H1 (cell line): Measurements from ENCODE around the gene RPS18. TPM values are rescaled to one million over a fixed set of nuclear protein-coding genes. Genes with fewer than 3 reads are reported as not detected.

Experiments used
- CTCF ChIA-PET: fragments of 300-600 bp; sonication (Branson Sonifier 250); formaldehyde crosslinking; loops from one replicate; lab custom pipeline; 2021; ENCODE audit not compliant: partially characterized antibody; lab: Charles Lee
- POLR2A ChIA-PET: fragments of 300-600 bp; sonication (Branson Sonifier 250); formaldehyde crosslinking; loops from one replicate; lab custom pipeline; 2021; ENCODE audit warnings: inconsistent platforms; ENCODE audit not compliant: partially characterized antibody; lab: Charles Lee
- DNase-seq, 2 experiments: peaks; one replicate each; pipeline versions ENCODE4 v3.0.0 to v3.0.0-alpha.2; 2010 to 2022; ENCODE audit warnings: low spot score in 2 of 2, low read depth in 1 of 2, mixed read lengths in 1 of 2
- FAIRE-seq: peaks from 2 replicates; lab custom pipeline; 2011; peaks lifted over from hg19 to GRCh38; lab: Jason Lieb, UNC
- H2AFZ ChIP-seq: 2 replicates; pipeline ENCODE4 v1.8.1; 2012; ENCODE audit warnings: low read length, inconsistent platforms
- H2AK5ac ChIP-seq: 2 replicates; pipeline ENCODE4 v1.6.1; 2013; ENCODE audit warnings: low read depth, low read length
- H2BK120ac ChIP-seq: replicated peaks from 2 replicates; pipeline ENCODE3; 2013; ENCODE audit warnings: low read depth, low read length, inconsistent platforms
- H2BK12ac ChIP-seq: 2 replicates; pipeline ENCODE4 v1.6.1; 2013; ENCODE audit warnings: low read depth, low read length
- H2BK15ac ChIP-seq: 2 replicates; pipeline ENCODE4 v1.6.1; 2013; ENCODE audit warnings: low read length
- H2BK20ac ChIP-seq: 2 replicates; pipeline ENCODE4 v1.6.1; 2013; ENCODE audit warnings: low read length
- H2BK5ac ChIP-seq: 2 replicates; pipeline ENCODE4 v1.6.1; 2013; ENCODE audit warnings: low read depth, low read length
- H3K14ac ChIP-seq: 2 replicates; pipeline ENCODE4 v1.6.1; 2013; ENCODE audit warnings: inconsistent platforms; ENCODE audit not compliant: insufficient read length
- H3K18ac ChIP-seq: 2 replicates; pipeline ENCODE4 v1.6.1; 2013; ENCODE audit warnings: low read length; ENCODE audit errors: extremely low read depth
- H3K23ac ChIP-seq: 2 replicates; pipeline ENCODE4 v1.6.1; 2013; ENCODE audit warnings: inconsistent platforms; ENCODE audit not compliant: insufficient read length
- H3K23me2 ChIP-seq: 2 replicates; pipeline ENCODE4 v1.6.1; 2013; ENCODE audit warnings: low read depth, low read length
- H3K27ac ChIP-seq: 2 replicates; pipeline ENCODE4 v1.6.1; 2011; ENCODE audit warnings: low read depth, low read length, inconsistent platforms
- H3K27me3 ChIP-seq, 4 experiments: replicated peaks in 1 of 4; 1 replicate in 1 of 4; 2 replicates in 3 of 4; pipeline versions ENCODE4 v1.6.1 to v1.8.1; 2011 to 2013; ENCODE audit warnings: low read length in 3 of 4, mild to moderate bottlenecking in 3 of 4, inconsistent platforms in 2 of 4, mixed read lengths in 2 of 4, moderate library complexity in 1 of 4; ENCODE audit not compliant: control insufficient read depth in 3 of 4, insufficient read depth in 3 of 4; ENCODE audit errors: extremely low read depth in 1 of 4
- H3K36me3 ChIP-seq, 4 experiments: 2 replicates each; pipeline versions ENCODE4 v1.6.1 to v1.8.1; 2011 to 2013; ENCODE audit warnings: mild to moderate bottlenecking in 4 of 4, low read length in 3 of 4, moderate library complexity in 2 of 4, control low read depth in 1 of 4, inconsistent platforms in 1 of 4; ENCODE audit not compliant: insufficient read depth in 4 of 4, control insufficient read depth in 2 of 4
- H3K4ac ChIP-seq: replicated peaks from 2 replicates; pipeline ENCODE3; 2013; ENCODE audit warnings: low read length, low read depth, mixed read lengths, inconsistent platforms; ENCODE audit not compliant: insufficient read length
- H3K4me1 ChIP-seq, 4 experiments: replicated peaks in 1 of 4; 1 replicate in 1 of 4; 2 replicates in 3 of 4; pipeline versions ENCODE4 v1.6.1 to v1.8.1; 2011 to 2013; ENCODE audit warnings: low read length in 3 of 4, inconsistent platforms in 2 of 4, mixed read lengths in 1 of 4; ENCODE audit not compliant: insufficient read depth in 4 of 4, control insufficient read depth in 3 of 4
- H3K4me2 ChIP-seq, 2 experiments: 2 replicates each; pipeline versions ENCODE4 v1.6.1 to v1.8.1; 2011 to 2013; ENCODE audit warnings: low read depth in 2 of 2, low read length in 2 of 2, control low read depth in 1 of 2, inconsistent platforms in 1 of 2, mild to moderate bottlenecking in 1 of 2; ENCODE audit not compliant: insufficient read depth in 1 of 2
- H3K4me3 ChIP-seq, 4 experiments: fragments of 200-600, 300-600 bp in 1 of 4; sonication (generic), shearing (Covaris generic), sonication (Bioruptor Twin) in 1 of 4; 2 replicates each; pipeline versions ENCODE4 v1.5.1 to v1.8.1; 2011 to 2016; ENCODE audit warnings: low read length in 4 of 4, low read depth in 3 of 4, control low read depth in 2 of 4, inconsistent platforms in 2 of 4, mild to moderate bottlenecking in 2 of 4, mixed read lengths in 1 of 4, moderate library complexity in 1 of 4; ENCODE audit not compliant: insufficient read depth in 2 of 4; ENCODE audit errors: extremely low read depth in 1 of 4
- H3K56ac ChIP-seq: replicated peaks from 2 replicates; pipeline ENCODE3; 2013; ENCODE audit warnings: low read depth, mild to moderate bottlenecking, mixed read lengths, low read length, inconsistent platforms; ENCODE audit not compliant: insufficient read length
- H3K79me1 ChIP-seq: 2 replicates; pipeline ENCODE4 v1.6.1; 2013; ENCODE audit warnings: low read depth, low read length, control low read depth
- H3K79me2 ChIP-seq, 2 experiments: 2 replicates each; pipeline versions ENCODE4 v1.6.1 to v1.8.1; 2012 to 2013; ENCODE audit warnings: low read length in 2 of 2, mild to moderate bottlenecking in 2 of 2, inconsistent platforms in 1 of 2; ENCODE audit not compliant: insufficient read depth in 2 of 2, control insufficient read depth in 1 of 2
- H3K9ac ChIP-seq, 4 experiments: replicated peaks in 1 of 4; 1 replicate in 1 of 4; 2 replicates in 3 of 4; pipeline versions ENCODE4 v1.6.1 to v1.8.1; 2011 to 2013; ENCODE audit warnings: low read depth in 3 of 4, low read length in 3 of 4, control low read depth in 2 of 4, mild to moderate bottlenecking in 2 of 4, moderate library complexity in 2 of 4, inconsistent platforms in 1 of 4; ENCODE audit errors: extremely low read depth in 1 of 4
- H3K9me3 ChIP-seq, 2 experiments: 2 replicates each; pipeline versions ENCODE4 v1.6.1 to v1.8.1; 2012 to 2013; ENCODE audit warnings: mild to moderate bottlenecking in 2 of 2, moderate library complexity in 2 of 2, control low read depth in 1 of 2, inconsistent platforms in 1 of 2, low read depth in 1 of 2, low read length in 1 of 2, mixed read lengths in 1 of 2; ENCODE audit not compliant: insufficient read depth in 2 of 2
- H4K20me1 ChIP-seq, 2 experiments: replicated peaks in 1 of 2; 2 replicates each; pipeline versions ENCODE3 to v1.8.1; 2011 to 2013; ENCODE audit warnings: inconsistent platforms in 2 of 2, low read length in 2 of 2, mild to moderate bottlenecking in 1 of 2; ENCODE audit not compliant: insufficient read depth in 2 of 2, control insufficient read depth in 1 of 2
- H4K5ac ChIP-seq: 2 replicates; pipeline ENCODE4 v1.6.1; 2013; ENCODE audit warnings: low read length, low read depth, mixed read lengths, inconsistent platforms; ENCODE audit not compliant: insufficient read length
- H4K8ac ChIP-seq: 2 replicates; pipeline ENCODE4 v1.8.0; 2013; ENCODE audit warnings: mild to moderate bottlenecking, moderate library complexity, low read length, inconsistent platforms; ENCODE audit not compliant: insufficient read depth; ENCODE audit errors: extremely low read depth
- H4K91ac ChIP-seq: replicated peaks from 2 replicates; pipeline ENCODE3; 2013; ENCODE audit warnings: low read length, mixed read lengths, inconsistent platforms; ENCODE audit not compliant: insufficient read length
- ASH2L ChIP-seq: fragments of 200-600, 300-600 bp; sonication (generic); IDR thresholded peaks from one replicate; pipeline ENCODE4 v1.7.1; 2017; ENCODE audit warnings: low read length
- CHD2 ChIP-seq: IDR thresholded peaks from 2 replicates; pipeline ENCODE4 v1.6.1; 2012; ENCODE audit warnings: low read length, improper control_type of control experiment
- HDAC6 ChIP-seq: IDR thresholded peaks from one replicate; pipeline ENCODE4 v1.7.1; 2012; ENCODE audit warnings: low read depth, mild to moderate bottlenecking, inconsistent platforms, low read length, moderate library complexity
- RAD21 ChIP-seq, 2 experiments: IDR thresholded peaks in 1 of 2; conservative IDR thresholded peaks in 1 of 2; 2 replicates each; pipeline ENCODE4 v1.6.1; 2011; ENCODE audit warnings: low read depth in 2 of 2, low read length in 2 of 2, improper control_type of control experiment in 1 of 2, inconsistent platforms in 1 of 2, mild to moderate bottlenecking in 1 of 2, moderate library complexity in 1 of 2
- SIRT6 ChIP-seq: IDR thresholded peaks from one replicate; pipeline ENCODE4 v1.7.1; 2012; ENCODE audit warnings: low read length, inconsistent platforms
- TBP ChIP-seq: IDR thresholded peaks from 2 replicates; pipeline ENCODE4 v1.6.1; 2011; ENCODE audit warnings: low read depth, low read length, improper control_type of control experiment
- WGBS, 2 experiments: shearing (Covaris generic) in 1 of 2; methylation state at CpG; one replicate each; pipeline versions ENCODE4 v1.1.6 to v1.1.7; 2013 to 2015; ENCODE audit warnings: low lambda C conversion rate in 2 of 2, mixed read lengths in 2 of 2, inconsistent platforms in 1 of 2, low coverage in 1 of 2, missing lambda C conversion rate in 1 of 2; ENCODE audit not compliant: insufficient replicate concordance in 2 of 2, insufficient coverage in 1 of 2, insufficient read length in 1 of 2; ENCODE audit errors: extremely low coverage in 1 of 2, missing lambda C conversion rate in 1 of 2; 5-methylcytosine and 5-hydroxymethylcytosine counted together
- polyA plus RNA-seq, 7 experiments: library from polyadenylated mRNA; depleted of rRNA in 3 of 7; stranded (reverse) in 5 of 7; unstranded in 2 of 7; fragments of >200 nt in 5 of 7; fragments of 200-250 nt in 2 of 7; gene quantifications; 1 replicate in 5 of 7; 2 replicates in 1 of 7; 4 replicates in 1 of 7; pipeline versions ENCODE4 v1.2.1 to v1.2.3, GENCODE V29; 2011 to 2013; ENCODE audit warnings: missing spikeins in 2 of 7, mixed read lengths in 2 of 7
- total RNA-seq: library from RNA; stranded (reverse); fragmentation: NEBNext Ultra II Directional; extraction: Animal tissue kit (Norgen Biotek cat#: 25700); gene quantifications from 2 replicates; pipeline ENCODE4 v1.2.1, GENCODE V29; 2021
- TF ChIP-seq, protein P1 (sequence below): IDR thresholded peaks from 2 replicates; pipeline ENCODE4 v1.6.1; 2012; ENCODE audit warnings: inconsistent platforms
- TF ChIP-seq, protein P2 (sequence below), 3 experiments: IDR thresholded peaks; 1 replicate in 2 of 3; 2 replicates in 1 of 3; pipeline versions ENCODE4 v1.5.1 to v1.6.1; 2011; ENCODE audit warnings: low read length in 3 of 3, mild to moderate bottlenecking in 3 of 3, inconsistent platforms in 2 of 3, low read depth in 1 of 3, moderate library complexity in 1 of 3; ENCODE audit not compliant: insufficient read depth in 1 of 3; ENCODE audit errors: control extremely low read depth in 1 of 3

Gene RPS18
- total and polyA plus RNA-seq, 2 of the 8 experiments (the other 6 are each of a cell fraction or from before 2014, with no cell fraction given) = 2,796 to 7,099 TPM

DNA sequence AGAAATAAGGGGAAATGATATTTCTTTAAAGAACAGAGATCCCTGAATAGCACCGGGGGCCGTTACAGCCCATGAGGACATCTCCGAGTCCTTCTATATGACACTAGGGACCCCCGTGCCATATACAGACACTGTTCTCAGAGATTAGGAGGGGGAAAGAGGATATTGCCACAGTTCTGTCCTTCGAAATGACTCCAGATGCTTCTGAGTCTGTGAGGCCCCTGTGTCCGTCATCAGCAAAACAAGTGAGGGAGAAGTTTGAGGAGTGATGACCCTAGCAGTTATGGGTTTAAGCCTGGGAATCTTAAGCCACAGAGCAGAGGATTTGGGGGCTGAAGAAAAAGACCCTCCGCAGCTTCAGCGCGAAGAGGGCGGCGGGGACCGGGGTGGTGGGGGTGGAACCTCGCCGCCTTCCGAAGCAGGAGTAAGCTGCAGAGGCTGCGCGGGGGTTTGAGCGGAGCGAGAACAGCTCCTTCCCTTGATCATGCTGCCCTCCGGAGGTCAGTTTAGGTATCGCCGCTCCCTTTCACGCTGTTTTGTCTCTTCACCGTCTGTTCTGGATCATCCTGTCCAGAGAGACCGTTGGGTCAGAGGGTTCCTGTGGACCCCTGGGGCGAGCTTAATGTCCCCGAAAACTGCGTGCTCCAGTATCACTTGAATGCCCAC lies 23.8 kb upstream of the RPS18 start:
- Histone ChIP-seq H3K23me2 (peaks cover 9% of the 10 kb centered on the region; the same call in 1 of the 2 replicates), H3K14ac (no peak overlapping the region), H4K20me1 (no peaks in the 10 kb centered on the region), H3K27ac (no peak overlapping the region), H2AFZ (peak overlapping the region; percentile 54; the same call in 1 of the 2 replicates), H2AK5ac (no peak overlapping the region), H3K27me3 (peaks cover 0 to 21% (median 11%) of the 10 kb centered on the region in 4 experiments; a peak in 6 of 7 replicates), H3K79me1 (no peaks in the 10 kb centered on the region), H4K5ac (no peak overlapping the region), H2BK20ac (no peak overlapping the region), H3K4me1 (peaks cover 0 to 10% (median 7%) of the 10 kb centered on the region in 4 experiments; a peak in 4 of 7 replicates), H2BK12ac (no peak overlapping the region), H3K4ac (no peak overlapping the region), H3K23ac (no peak overlapping the region), H4K91ac (no peak overlapping the region), H2BK15ac (no peak overlapping the region), H3K9me3 (no peaks in the 10 kb centered on the region), H3K56ac (no peak overlapping the region), H2BK120ac (no peak overlapping the region), H3K4me2 (peak overlapping the region; percentile 63 to 98), H3K18ac (no peak overlapping the region), H3K36me3 (peaks cover 0 to 2% (median 0%) of the 10 kb centered on the region in 4 experiments; a peak in 1 of 8 replicates), H3K9ac (no peak overlapping the region), H3K4me3 (peak overlapping the region; percentile 5 to 70 (median 52); a peak in 7 of 8 replicates), H4K8ac (no peak overlapping the region), H2BK5ac (no peak overlapping the region), H3K79me2 (no peaks in the 10 kb centered on the region)
- DNase-seq (peak; percentile 75 to 98), FAIRE-seq (peak; percentile 28)
- ChIA-PET POLR2A (interaction anchor here (0.6 to 2.2 kb wide), 18 partner anchors 8 to 276 kb away, joined by 3 to 15 read pairs (median 5); partner anchors contain the start of genes HSD17B8, RGL2, RING1 and RPS18), CTCF (interaction anchor here (0.5 to 7.9 kb wide), 41 partner anchors 12 to 1574 kb away, joined by 3 to 107 read pairs (median 5); partner anchors contain the start of genes HSD17B8, RING1, RPS18 and VPS52)
- WGBS, 2 experiments = 9% methylated on average over 17 of the region's 28 CpGs; no CpG with 5 or more reads in 1 of the 2 experiments
- TF ChIP-seq RAD21 (IDR thresholded peaks at IDR 0.05 in 1 of 2, conservative IDR thresholded peaks at IDR 0.05 in 1 of 2; ENCODE audit: low read depth in 2 of 2, low read length in 2 of 2) = peak; percentile 93 to 95
- TF ChIP-seq HDAC6 = no peak
- 0 out of 2 replicates have a peak, but pooled peaks have one; percentile 21 for TF ChIP-seq TBP
- TF ChIP-seq, protein P1, sequence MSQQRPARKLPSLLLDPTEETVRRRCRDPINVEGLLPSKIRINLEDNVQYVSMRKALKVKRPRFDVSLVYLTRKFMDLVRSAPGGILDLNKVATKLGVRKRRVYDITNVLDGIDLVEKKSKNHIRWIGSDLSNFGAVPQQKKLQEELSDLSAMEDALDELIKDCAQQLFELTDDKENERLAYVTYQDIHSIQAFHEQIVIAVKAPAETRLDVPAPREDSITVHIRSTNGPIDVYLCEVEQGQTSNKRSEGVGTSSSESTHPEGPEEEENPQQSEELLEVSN = 0 out of 2 replicates have a peak, but pooled peaks have one; percentile 28
- peak; percentile 10 for TF ChIP-seq ASH2L
- TF ChIP-seq CHD2 = no peak
- TF ChIP-seq, protein P2, sequence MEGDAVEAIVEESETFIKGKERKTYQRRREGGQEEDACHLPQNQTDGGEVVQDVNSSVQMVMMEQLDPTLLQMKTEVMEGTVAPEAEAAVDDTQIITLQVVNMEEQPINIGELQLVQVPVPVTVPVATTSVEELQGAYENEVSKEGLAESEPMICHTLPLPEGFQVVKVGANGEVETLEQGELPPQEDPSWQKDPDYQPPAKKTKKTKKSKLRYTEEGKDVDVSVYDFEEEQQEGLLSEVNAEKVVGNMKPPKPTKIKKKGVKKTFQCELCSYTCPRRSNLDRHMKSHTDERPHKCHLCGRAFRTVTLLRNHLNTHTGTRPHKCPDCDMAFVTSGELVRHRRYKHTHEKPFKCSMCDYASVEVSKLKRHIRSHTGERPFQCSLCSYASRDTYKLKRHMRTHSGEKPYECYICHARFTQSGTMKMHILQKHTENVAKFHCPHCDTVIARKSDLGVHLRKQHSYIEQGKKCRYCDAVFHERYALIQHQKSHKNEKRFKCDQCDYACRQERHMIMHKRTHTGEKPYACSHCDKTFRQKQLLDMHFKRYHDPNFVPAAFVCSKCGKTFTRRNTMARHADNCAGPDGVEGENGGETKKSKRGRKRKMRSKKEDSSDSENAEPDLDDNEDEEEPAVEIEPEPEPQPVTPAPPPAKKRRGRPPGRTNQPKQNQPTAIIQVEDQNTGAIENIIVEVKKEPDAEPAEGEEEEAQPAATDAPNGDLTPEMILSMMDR (IDR thresholded peaks at IDR 0.05; ENCODE audit: control extremely low read depth in 1 of 3, insufficient read depth in 1 of 3, low read depth in 1 of 3, low read length in 3 of 3) = peak; percentile 88 to 96 (median 92)
- no peak for TF ChIP-seq SIRT6
